ENCODE data around the gene TPSAB1. TPM values are rescaled to one million over a fixed set of nuclear protein-coding genes. Genes with fewer than 3 reads are reported as not detected.

The TPSAB1 gene
- total and polyA plus RNA-seq, 10 of the 15 experiments (the other 5 are each of a cell fraction or from before 2014, with no cell fraction given), result 0.06 TPM; not detected in 9

- FAIRE-seq (no peak), DNase-seq (ENCODE audit: low read depth, low spot score) (no peak), ATAC-seq (no peak)
- intact Hi-C loops (cut with micrococcal nuclease; ENCODE audit: unreplicated experiment), result no loop called here
- Histone ChIP-seq H3K4me1 (ENCODE audit: control insufficient read depth, insufficient read depth, low read length) (no peaks in the 10 kb centered on the region), H3K9ac (ENCODE audit: control insufficient read depth, insufficient read depth, low read length) (no peak overlapping the region), H3K36me3 (ENCODE audit: control insufficient read depth in 2 of 2, insufficient read depth in 2 of 2, low read length in 1 of 2) (no peaks in the 10 kb centered on the region), H3K4me3 (no peak overlapping the region), H3K79me2 (ENCODE audit: control insufficient read depth, insufficient read depth, low read length) (no peaks in the 10 kb centered on the region), H2AFZ (ENCODE audit: control insufficient read depth, low read depth, low read length) (no peak overlapping the region), H3K9me3 (replicated peaks; ENCODE audit: control insufficient read depth, insufficient read depth, low read length) (no peaks in the 10 kb centered on the region), H4K20me1 (ENCODE audit: control insufficient read depth, insufficient read depth) (no peaks in the 10 kb centered on the region), H3K27me3 (replicated peaks in 1 of 2; ENCODE audit: control insufficient read depth in 2 of 2, insufficient read depth in 2 of 2, low read length in 1 of 2) (no peaks in the 10 kb centered on the region; a peak in 2 of 4 replicates), H3K27ac (ENCODE audit: control insufficient read depth, insufficient read depth) (no peak overlapping the region), H3K4me2 (ENCODE audit: control insufficient read depth, insufficient read depth) (no peak overlapping the region)
- ChIA-PET SMC1A (ENCODE audit: uncharacterized antibody, unreplicated experiment) (no interaction called here), POLR2A (no interaction called here), CTCF (no interaction called here), RAD21 (ENCODE audit: unreplicated experiment) (no interaction called here)
- in situ Hi-C loops (cut with MboI), result no loop called here
- no peak for TF ChIP-seq EP300 (IDR thresholded peaks at IDR 0.05; ENCODE audit: borderline replicate concordance in 1 of 2, control insufficient read depth in 1 of 2, low read depth in 2 of 2, low read length in 2 of 2)
- TF ChIP-seq CUX1 (IDR thresholded peaks at IDR 0.05; ENCODE audit: insufficient replicate concordance, low read depth, low read length), result no peak
- no peak for TF ChIP-seq SMAD1 (IDR thresholded peaks at IDR 0.05; ENCODE audit: low read depth, partially characterized antibody)
- no peak for TF ChIP-seq ZNF384 (IDR thresholded peaks at IDR 0.05; ENCODE audit: borderline replicate concordance, low read depth, low read length)
- no peak for TF ChIP-seq SUPT20H (IDR thresholded peaks at IDR 0.05; ENCODE audit: borderline replicate concordance, control insufficient read depth, low read depth, low read length)
- no peak for TF ChIP-seq HCFC1 (IDR thresholded peaks at IDR 0.05; ENCODE audit: low read length)
- TF ChIP-seq POLR2AphosphoS5 (IDR thresholded peaks at IDR 0.05; ENCODE audit: low read length), result no peak
- no peak for TF ChIP-seq BMI1 (IDR thresholded peaks at IDR 0.05; ENCODE audit: borderline replicate concordance)
- no peak for TF ChIP-seq CHD2 (IDR thresholded peaks at IDR 0.05; ENCODE audit: borderline replicate concordance, low read depth, low read length)
- no peak for TF ChIP-seq ZNF622 (IDR thresholded peaks at IDR 0.05)
- TF ChIP-seq ZNF217 (IDR thresholded peaks at IDR 0.05), result no peak
- TF ChIP-seq IRF3 (IDR thresholded peaks at IDR 0.05), result no peak
- no peak for TF ChIP-seq RBBP5 (conservative IDR thresholded peaks at IDR 0.05)
- no peak for TF ChIP-seq SRF (IDR thresholded peaks at IDR 0.05; ENCODE audit: low read depth in 2 of 2, low read length in 2 of 2)
- TF ChIP-seq EGR1 (IDR thresholded peaks at IDR 0.05; ENCODE audit: borderline replicate concordance in 1 of 2, low read depth in 2 of 2, low read length in 2 of 2), result no peak
- TF ChIP-seq ATF2 (IDR thresholded peaks at IDR 0.05; ENCODE audit: low read length), result no peak
- 20% methylated on average over 17 of the region's 17 CpGs for WGBS (ENCODE audit: insufficient coverage, insufficient replicate concordance, low lambda C conversion rate, missing lambda C conversion rate)
- no TSS peak for BruUV-seq (replicated peaks)
Observed at GRCh38 chr16:1282324-1282973, 41.9 kb downstream of the TPSAB1 start.

Measured in GM12878 (cell line).